ENCODE results near the gene BRPF1.
"Not testable (repeated sequence)": the region's sequence is repeated elsewhere in the genome, so short reads cannot be mapped to it uniquely, and the experiment has no call there.

The BRPF1 gene

GRCh38 chr3:9769426-9770275 lies 38.1 kb downstream of the BRPF1 start, which contains the start of gene CAMK1:
TSS of gene CAMK1 (minus strand) at chr3:9769947. CDS start at chr3:9767749, 2,198 bp downstream.
- DNase-seq, result peak; percentile 40

DNA sequence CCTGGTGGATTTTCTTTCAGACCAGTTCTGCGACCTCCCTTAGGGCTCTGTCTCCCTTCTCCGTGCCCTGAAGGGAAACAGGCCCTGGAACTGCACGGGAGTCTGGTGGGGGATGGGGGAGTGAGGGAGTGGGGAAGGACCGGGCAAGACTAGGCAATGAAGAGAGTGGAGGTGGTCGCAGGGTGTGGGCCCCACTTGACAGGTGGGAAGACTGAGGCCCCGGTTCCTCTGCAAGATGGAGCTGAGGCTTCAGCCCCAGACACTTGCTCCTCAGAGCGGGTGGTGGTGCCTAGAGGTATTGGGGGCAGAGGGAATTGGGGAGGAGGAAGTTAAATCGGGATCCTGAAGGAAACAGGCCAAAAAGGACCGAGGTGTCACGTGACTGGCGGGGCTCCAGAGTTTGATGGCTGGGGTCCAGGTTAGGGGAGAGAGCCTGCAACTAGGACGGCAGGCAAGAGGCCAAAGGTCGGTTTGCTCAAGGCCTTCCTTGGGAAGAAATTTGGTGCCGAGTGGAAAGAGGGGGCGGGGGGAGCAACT lies 38.8 kb downstream of the BRPF1 start:
- DNase-seq, result no peak

DNA sequence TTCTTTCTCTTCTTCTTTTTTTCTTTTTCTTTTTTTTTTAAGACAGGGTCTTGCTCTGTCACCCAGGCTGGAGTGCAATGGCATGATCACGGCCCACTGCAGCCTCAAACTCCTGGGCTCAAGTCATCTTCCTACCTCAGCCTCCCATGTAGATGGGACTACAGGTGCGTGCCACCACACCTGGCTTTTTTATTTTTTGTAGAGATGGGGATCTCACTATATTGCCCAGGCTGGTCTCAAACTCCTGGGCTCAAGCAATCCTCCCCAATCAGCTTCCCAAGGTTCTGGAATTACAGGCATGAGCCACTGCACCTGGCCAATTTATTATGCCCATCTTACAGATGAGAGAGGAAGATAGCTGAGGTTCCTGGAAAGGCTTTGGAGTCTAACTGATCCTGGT lies 39.5 kb downstream of the BRPF1 start:
- DNase-seq, result not testable (repeated sequence)

- no peak for DNase-seq
These were observed 45.6 kb downstream of the BRPF1 start for GRCh38 chr3:9776896-9777693.

- no peak for DNase-seq
These were observed 46.1 kb downstream of the BRPF1 start for GRCh38 chr3:9777694-9778021.

DNA sequence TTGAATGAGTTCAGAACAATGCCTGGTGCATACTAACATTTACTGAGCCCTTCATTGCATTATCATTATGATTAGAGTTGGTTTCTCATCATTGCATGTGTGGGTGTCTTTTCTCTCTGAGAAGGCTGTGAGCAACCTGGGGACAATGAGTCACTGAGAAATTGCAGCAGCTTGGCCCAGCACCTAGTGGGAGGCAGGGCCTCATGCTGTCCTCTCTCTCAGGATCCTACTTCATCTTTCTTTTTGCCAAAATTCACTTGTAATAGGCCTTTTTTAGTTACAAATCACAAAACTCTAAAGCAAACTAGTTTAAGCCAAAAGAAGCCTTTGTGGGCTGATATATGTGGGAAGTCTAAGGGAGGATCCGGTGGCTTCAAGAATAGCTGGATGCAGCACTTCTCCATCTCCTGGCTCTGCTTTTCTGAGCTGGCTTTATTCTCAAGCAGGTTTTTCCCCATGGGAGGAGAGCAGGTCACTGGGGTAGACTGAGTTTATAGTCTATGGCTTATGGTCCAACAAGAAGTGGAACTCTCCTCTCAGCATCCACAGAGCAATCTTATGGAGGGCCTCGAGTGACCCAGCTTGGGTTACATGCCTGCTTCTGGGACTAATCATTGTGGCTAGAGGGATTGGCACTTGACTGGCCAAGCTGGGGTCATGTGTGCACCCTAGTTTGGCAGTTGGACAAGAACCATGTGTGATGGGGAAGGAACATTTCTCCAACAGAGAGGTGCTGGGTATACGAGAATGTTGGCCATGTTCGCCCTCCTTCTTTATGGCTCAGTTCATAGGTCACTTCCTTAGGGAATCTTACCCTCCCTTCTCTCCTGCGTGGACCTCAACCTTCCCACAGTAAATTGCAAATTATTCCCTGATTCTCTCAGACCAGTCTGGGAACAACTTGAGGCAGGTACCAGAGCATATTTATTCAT lies 46.9 kb downstream of the BRPF1 start:
- DNase-seq, result no peak

DNA sequence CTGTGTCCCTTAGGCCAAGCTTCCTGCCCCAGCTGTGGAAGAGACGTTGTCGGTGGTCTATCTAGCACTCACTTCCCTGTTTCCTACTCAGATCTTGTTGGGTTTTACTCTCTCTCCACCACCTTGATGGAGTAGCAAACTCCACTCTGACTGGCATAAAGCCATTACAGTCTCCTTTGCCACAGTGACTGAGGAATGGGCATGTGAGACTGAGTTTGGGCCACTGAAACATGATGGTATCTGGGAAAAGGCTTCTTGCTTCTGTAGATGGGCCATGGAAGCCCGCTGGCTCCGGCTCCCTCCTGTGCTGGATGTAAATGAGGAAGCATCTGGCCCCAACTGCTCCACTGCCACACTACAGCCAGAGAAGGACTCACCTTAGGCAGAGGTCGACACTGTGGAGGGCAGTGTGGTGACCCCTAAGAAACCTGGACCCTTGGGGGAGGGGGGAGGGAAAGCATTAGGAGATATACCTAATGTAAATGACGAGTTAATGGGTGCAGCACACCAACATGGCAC lies 47.6 kb downstream of the BRPF1 start:
- no peak for DNase-seq

DNA sequence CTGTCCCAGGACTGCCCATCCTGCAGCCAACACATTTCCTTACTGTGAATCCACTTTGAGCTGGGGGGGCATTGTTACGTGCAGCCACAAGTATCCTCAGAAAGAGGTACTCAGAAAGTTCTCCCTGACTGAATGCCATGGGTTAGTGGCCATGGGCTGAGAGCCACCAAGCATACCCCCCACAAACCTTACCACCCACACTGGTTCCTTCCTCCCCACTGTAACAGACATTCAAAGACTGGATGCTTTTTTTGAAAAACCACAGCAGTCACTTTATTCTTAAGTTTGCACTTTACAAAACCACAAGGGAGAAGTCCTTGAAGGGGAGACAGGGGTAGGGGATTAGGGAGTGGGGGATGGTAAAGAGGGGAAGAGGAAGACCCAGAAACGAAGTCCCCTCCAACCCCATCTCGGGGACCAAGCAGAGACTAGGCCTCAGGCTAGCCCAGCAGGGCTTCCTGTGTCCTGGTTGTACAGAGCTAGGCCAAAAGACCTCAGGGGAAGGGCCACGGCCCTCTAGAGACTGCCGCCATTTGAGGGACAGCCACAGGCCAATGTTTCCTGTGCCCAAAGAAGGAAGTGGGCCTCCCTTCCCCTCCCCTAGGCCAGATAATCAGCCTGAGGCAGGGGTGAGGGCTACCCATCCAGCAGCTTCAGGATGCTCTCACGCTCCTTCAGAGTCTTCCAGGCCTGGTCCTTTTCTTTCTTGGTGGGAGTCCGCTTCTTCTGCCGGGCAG lies 48.4 kb downstream of the BRPF1 start:
- no peak for DNase-seq

GRCh38 chr3:9780458-9780812 lies 48.9 kb downstream of the BRPF1 start:
- no peak for DNase-seq

GRCh38 chr3:9780910-9781309 lies 49.4 kb downstream of the BRPF1 start:
- DNase-seq, result no peak

- no peak for DNase-seq
These were observed 50.0 kb downstream of the BRPF1 start for GRCh38 chr3:9781551-9781950.

- DNase-seq, result no peak
These were observed 50.6 kb downstream of the BRPF1 start for GRCh38 chr3:9781978-9782603.

- no peak for DNase-seq
These were observed 51.2 kb downstream of the BRPF1 start for GRCh38 chr3:9782770-9783169.

DNA sequence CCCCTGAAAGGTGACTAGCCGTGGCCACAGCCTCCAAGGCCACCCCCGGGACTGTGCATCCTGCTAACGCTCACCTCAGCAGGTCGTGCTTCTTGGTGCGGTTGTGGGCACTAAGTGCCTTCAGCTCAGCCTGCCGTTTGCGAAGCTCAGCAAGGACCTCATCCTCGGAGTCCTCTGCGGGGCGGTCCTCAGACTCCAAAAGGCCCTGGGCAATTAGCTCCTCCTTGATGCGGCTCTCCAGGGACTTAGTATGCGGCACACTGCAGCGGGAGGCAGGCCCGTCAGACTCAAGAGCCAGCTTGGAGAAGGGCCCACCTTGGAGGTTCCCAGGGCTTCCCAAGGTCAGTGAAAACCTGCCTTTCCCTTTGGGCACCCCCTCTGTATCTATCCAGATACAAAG lies 52.4 kb downstream of the BRPF1 start:
- DNase-seq, result no peak

DNA sequence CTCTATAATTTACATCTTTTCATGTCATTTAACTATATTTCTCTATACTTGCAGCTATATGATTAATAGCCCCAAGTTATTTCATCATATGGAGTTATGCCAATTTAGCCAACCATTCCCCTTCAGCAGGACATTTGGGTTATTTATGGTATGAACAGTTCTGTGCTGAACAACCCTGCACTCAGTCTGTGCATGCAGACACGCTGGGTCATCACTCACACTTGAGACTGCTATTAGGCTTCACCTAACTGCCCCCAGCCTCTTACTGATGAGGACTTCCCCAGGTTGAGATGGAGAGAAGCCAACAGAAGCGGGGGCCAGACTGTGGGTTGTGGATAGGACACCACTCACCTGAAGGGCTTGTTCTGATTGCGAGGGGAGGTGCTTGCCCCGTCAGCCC lies 53.4 kb downstream of the BRPF1 start:
- no peak for DNase-seq

- DNase-seq, result no peak
These were observed 54.1 kb downstream of the BRPF1 start for GRCh38 chr3:9785602-9786001.

GRCh38 chr3:9786209-9786739 lies 54.7 kb downstream of the BRPF1 start:
- no peak for DNase-seq

DNA sequence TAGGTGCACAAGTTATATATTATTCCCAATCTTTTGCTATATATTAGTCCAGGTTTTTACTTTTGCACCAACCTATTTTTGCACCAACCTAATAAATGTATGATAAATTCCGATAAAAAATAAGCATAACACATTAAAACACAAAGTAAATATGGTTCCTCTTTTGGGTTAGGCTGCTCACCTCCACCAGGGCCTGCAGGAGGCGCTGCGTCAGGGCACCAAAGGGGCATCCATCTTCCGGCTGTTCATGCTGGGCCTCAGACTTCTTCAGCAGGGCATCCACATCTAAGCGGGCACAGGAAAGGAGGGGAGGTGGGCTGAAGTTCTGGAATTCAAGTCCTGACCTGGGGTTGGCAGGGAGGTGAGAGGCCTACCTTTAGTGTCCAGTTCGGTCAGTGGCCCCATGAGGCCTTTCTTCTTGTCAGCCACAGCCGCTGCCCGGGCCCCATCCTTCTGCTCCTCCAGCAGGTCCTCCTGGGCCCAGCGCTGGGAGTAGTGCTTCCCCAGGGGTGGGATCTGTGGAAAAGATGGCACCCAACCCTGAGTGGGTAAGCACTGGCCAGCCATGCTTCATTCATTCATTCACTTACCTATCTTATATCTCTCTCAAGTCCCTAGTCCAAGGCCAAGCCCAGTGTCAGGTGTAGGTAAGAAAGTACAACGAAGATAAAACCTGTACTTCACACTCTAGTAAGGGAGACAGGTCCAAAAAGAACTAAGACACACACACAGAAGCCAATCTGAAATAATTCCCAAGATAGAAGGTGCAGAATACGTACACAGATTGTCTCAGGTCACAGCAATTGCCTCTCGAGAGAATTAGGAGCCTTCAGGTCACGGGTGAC lies 55.5 kb downstream of the BRPF1 start:
- no peak for DNase-seq

DNA sequence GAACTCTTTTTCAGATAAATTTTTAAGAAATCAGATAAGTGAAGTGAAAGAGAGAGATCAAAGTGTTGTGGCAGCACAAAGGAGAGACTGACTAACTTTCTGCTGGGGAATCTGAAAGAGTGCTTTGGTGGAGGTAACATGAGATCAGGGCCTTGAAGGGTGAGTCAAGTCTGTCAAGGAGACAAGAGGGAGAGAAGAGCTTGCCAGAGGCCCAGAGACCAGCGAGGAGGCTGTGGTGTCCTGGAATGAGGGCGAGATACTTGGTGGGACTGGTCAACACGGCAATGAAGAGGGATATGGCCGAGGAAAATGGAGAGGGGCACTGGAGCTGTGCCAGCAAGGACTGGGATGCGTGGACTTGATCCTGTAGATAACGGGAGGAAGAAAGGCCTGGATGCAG lies 56.2 kb downstream of the BRPF1 start:
- no peak for DNase-seq

DNA sequence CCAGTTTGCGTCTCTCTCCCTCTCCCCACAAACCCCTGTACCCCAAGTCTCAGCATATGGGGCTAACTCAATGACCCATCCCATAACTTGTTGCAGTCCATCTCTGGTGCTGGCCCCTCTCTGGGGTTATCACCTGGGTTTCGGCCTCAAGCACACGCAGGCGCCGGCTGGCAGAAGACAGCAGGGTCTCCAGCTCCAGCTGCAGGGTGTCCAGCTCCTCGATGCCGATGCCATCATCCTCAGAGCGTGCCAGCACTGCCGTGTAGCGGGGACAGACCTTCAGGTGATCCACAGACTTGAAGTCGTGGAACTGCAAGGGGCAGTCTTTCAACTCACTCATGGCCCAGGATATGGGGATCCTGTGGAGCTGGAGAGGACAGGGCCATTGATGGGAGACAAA lies 59.6 kb downstream of the BRPF1 start:
- DNase-seq, result no peak
